NCI-H524 (cell line): ENCODE data around the gene CUX1.

Experiments used
- DNase-seq, 2 experiments: peaks; one replicate each; lab custom pipeline; 2025; lab: John Stamatoyannopoulos, UW

Gene CUX1

GRCh38 chr7:101957744-101958525 lies 140.5 kb downstream of the CUX1 start:
- DNase-seq: no peak

DNA sequence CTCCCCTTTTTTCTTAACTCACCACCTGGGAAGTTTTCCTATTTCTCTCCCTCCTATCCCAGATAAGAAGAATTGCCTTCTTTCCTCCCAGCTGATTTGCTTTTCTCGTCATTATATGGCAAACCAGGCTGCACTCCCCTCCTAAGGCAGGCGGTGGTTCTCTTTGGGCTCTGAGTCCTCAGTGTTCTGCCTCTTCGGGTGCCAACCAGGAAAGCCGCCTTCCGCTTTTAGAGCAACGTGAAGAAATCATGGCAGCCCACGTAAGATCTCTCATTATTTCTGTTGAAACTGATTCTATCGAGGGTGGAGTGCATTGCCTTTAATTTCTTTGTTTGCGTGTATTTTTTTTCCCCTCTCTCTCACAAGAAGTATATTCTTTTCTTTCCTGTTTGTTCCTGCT lies 141.9 kb downstream of the CUX1 start:
- DNase-seq: no peak

GRCh38 chr7:101959829-101960228 lies 142.4 kb downstream of the CUX1 start:
- no peak for DNase-seq

DNA sequence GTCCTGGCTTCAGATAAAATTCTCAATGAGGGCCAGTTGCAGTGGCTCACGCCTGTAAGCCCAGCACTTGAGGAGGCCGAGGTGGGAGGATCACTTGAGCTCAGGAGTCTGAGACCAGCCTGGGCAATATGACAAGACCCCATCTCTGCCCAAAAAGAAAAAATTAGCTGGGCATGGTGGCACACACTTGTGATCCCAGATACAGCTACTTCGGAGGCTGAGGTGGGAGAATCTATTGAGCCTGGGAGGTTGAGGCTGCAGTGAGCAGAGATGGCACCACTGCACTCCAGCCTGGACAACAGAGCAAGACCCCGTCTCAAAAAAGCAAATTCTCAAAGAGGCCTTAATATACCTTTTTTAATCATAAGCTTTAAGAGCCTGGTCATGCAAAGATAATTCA lies 142.9 kb downstream of the CUX1 start:
- no peak for DNase-seq

GRCh38 chr7:101960985-101961708 lies 143.7 kb downstream of the CUX1 start:
- DNase-seq: no peak

DNA sequence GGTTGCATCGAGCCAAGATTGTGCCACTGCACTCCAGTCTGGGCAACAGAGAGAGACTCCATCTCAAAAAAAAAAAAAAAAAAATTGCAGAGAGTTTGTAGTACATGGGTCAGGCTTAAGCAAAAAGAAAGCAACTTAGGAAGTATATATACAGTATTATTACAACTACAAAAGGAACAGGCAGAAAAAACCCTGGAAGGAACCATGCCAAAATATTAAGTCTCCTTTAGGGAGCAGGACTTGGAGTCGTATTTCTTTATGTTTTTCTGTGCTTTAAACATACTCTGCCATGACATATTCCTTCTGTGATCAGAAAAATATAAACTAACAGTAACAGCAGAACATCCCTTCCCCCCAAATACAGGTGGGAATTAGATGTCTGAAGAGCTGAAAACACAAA lies 144.4 kb downstream of the CUX1 start:
- DNase-seq: no peak

DNA sequence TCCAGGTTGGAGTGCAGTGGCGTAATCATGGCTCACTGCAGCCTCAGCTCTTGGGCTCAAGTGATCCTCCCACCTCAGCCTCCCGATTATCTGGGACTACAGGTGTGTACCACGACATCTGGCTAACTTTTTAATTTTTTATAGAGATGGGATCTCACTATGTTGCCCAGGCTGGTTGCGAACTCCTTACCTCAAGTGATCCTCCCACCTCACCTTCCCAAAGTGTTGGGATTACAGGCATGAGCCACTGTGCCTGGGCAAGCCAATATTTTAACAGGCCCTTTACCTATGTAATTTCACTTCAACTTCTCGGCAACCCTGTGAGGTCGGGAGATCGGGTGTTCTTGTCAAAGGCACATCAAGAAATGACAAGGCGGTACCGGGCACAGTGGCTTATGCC lies 146.3 kb downstream of the CUX1 start:
- no peak for DNase-seq

DNA sequence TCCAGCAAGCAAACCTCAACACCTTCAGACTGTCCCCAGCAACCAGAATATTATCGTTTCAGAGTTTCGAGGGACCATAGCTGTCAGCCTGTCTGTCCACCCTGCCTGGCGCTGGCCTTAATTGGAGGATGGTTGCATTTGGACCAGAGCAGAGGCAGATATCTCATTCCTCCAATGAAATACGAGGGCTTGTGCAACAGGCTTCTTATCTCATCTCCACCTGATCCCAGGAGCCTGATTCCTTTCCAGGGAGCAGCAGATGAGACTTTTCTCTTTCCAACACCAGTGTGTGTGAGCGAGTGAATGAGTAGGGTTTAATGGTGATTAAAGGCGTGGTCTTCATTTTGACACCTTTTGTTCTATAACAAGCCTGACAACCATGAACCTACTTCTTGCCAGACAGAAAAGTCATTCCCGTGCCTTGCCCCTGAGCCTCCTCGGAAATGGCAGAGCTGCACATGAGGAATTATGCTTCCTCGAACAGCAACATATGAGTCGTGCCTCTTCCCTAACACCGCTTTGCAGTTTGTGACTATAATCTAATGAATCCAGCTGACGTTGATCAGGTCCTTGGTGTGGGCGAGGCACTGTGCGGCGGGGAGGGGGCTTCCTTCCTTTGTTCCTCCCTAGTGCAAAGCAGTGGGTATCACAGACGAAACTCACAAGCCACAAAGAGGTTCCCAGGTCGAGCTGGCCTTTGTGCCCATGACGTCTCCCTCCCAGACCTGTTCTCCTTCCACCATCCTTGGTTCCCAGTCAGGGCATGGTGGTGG lies 147.4 kb downstream of the CUX1 start:
- DNase-seq: no peak

- DNase-seq: no peak
Observed at GRCh38 chr7:101968720-101969466, 151.5 kb downstream of the CUX1 start.

DNA sequence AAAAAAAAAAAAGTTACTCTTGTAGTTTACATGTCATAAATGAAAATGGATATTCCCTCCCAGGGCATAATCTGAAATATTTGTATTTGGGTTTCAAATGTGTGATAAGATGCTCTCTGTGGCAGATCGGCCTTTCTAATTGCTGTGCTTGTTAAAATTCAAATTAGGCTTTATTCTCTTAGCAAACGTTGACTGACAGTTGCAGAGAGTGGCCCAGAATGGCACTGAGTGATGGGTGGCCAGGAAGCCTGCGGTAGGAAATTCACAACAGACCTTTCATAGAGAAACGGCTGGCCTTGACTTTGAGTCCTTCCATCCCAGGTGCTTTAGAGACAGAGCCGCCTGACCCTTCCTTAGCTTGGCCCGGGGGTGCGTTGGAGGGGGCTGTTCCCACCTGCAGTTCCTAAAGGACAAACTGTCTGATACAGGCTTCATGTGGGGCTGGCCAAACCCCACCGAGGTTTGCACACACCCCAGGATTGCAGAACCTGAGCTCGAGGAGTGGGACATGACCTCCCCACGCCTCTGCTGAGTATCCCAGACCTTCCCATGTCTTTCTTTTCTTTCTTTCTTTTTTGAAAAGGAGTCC lies 152.7 kb downstream of the CUX1 start:
- no peak for DNase-seq

DNA sequence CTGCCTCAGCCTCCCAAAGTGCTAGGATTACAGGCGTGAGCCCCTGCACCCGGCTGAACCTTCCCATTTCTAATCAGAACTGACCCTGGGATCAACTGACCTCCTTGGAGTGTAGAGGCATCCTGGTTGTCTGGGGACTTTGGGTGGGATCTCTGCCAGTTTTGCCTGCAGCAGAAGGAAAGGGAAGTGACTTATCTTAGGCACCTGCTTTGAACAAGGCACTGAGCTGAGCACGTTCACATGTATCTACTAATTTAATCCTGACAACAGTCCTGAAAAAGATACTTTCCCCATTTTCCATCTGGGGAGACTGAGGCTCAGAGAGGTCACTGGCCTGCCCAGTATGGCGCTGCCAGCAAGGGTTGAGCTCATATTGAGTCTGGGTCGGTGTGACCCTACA lies 153.4 kb downstream of the CUX1 start:
- DNase-seq: no peak

GRCh38 chr7:101971457-101971856 lies 154.0 kb downstream of the CUX1 start:
- DNase-seq: no peak

DNA sequence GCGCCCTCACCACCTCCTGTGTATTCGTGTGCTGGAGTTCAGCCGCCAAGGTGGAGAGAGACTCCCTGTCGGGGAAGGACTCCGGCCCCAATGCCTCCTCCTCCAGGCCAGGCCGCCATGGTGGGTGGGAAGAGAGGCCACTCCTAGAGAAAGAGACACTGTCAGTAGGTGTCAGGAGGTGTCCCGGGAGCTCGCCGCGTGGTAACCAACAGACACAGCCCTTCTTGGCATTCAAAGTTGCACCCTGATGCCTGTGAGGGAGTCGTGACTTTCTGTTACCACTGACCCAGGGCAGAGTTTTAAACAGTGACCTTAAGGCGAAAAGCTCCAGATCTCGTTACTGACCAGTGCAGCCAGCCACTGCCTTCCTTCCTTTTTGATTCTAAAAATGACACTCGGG lies 155.2 kb downstream of the CUX1 start:
- no peak for DNase-seq

DNA sequence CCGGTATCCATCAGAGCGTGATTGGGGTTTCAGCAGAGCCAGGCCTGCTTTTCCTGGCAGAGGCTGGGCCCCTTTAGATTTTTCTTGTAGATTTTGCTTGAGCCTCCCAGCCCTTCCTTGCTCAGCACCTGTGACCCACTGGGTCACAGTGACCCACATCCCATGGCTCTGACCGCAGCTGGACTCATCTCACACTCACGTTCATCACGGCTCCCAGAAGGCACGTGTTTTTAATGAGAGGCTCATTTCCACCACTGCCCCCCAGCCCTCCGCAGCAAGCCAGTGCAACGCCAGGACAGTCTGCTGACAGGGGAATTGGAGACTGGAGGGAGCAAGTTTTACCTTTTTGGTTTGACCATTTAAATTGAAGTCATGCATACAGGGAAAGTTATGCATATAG lies 155.7 kb downstream of the CUX1 start:
- DNase-seq: no peak

DNA sequence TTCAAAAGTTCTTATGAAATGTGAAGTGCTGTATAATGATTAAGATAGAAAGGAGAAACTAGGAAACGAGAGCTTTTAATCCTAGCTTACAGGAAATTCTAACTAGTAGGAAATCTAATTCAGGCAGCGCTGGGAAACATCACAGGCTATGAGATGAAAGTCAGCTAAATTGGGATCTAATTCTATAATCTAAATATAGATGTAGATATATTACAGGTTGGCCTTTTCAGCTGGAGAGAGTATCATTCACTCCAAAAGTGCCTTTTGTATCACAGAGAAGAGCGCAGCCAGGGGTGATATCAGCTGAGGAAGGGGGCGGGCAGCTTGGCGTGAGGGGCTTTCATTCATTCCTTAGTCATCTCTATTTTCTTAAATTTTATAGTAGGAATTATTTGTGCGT lies 157.0 kb downstream of the CUX1 start:
- no peak for DNase-seq

GRCh38 chr7:101975046-101975445 lies 157.6 kb downstream of the CUX1 start:
- DNase-seq: no peak

GRCh38 chr7:101976411-101976810 lies 159.0 kb downstream of the CUX1 start:
- DNase-seq: no peak

GRCh38 chr7:101977249-101977648 lies 159.8 kb downstream of the CUX1 start:
- DNase-seq: no peak

- no peak for DNase-seq
Observed at GRCh38 chr7:101978683-101979082, 161.3 kb downstream of the CUX1 start.

GRCh38 chr7:101983147-101983811 lies 165.9 kb downstream of the CUX1 start:
- DNase-seq: no peak
